ENCODE results near the gene WNT7B.
A peak's percentile ranks its signal among the peaks of the same experiment; 100 is the strongest.

WNT7B gene

DNA sequence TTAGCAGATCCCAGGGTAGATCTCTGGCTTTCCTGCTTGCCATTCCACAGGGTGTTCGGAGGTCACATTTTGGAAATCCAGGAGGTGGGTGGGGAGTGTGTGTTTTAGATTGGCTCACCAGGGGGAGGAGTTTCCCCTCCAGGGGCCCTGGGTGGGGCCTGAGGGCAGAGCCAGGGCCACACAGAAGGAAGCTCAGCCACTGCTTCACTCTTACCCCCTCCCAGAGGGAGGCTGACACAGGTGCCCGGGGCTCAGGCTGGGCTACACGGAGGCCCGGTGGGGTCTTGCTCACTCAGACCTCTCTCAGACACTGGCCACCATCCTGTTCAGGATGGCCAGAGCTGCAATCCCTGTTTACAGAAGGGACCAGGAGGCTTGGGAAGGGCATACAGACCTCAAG lies 2.5 kb downstream of the WNT7B start:
- Histone ChIP-seq H3K9me2 (replicated peaks; ENCODE audit: low read depth, low read length) (no peaks in the 10 kb centered on the region), H3K4me3 (ENCODE audit: low read length, poor library complexity, severe bottlenecking) (peak overlapping the region; percentile 78), H2AFZ (ENCODE audit: low read length) (no peak overlapping the region), H4K20me1 (ENCODE audit: insufficient read depth, low read length, poor library complexity, severe bottlenecking) (peaks cover 24% of the 10 kb centered on the region), H3K79me2 (ENCODE audit: insufficient read depth, low read length) (peaks cover 67% of the 10 kb centered on the region), H3K4me1 (ENCODE audit: insufficient read depth, low read length, poor library complexity, severe bottlenecking) (peaks cover 49% of the 10 kb centered on the region), H3K27me3 (ENCODE audit: insufficient read depth, low read length, poor library complexity, severe bottlenecking) (peaks cover 13% of the 10 kb centered on the region), H3F3A (ENCODE audit: low read depth) (no peaks in the 10 kb centered on the region), H3K9me3 (ENCODE audit: insufficient read depth, low read depth, low read length) (no peaks in the 10 kb centered on the region), H3K36me3 (ENCODE audit: insufficient read depth, low read length) (no peaks in the 10 kb centered on the region), H3K9ac (ENCODE audit: low read depth, low read length, poor library complexity, severe bottlenecking) (peak overlapping the region; percentile 44), H3K4me2 (ENCODE audit: low read depth, low read length, poor library complexity, severe bottlenecking) (peak overlapping the region; percentile 94)
- TF ChIP-seq EZH2phosphoT487 (IDR thresholded peaks at IDR 0.05; ENCODE audit: borderline replicate concordance): no peak

- H4K20me1 ChIP-seq (ENCODE audit: insufficient read depth, low read length, poor library complexity, severe bottlenecking): peaks cover 24% of the 10 kb centered on the region
- H3K27me3 ChIP-seq (ENCODE audit: insufficient read depth, low read length, poor library complexity, severe bottlenecking): peaks cover 13% of the 10 kb centered on the region
- no peak overlapping the region for H2AFZ ChIP-seq (ENCODE audit: low read length)
- peak overlapping the region; percentile 64 for H3K9ac ChIP-seq (ENCODE audit: low read depth, low read length, poor library complexity, severe bottlenecking)
- H3K9me3 ChIP-seq (ENCODE audit: insufficient read depth, low read depth, low read length): no peaks in the 10 kb centered on the region
- H3K4me3 ChIP-seq (ENCODE audit: low read length, poor library complexity, severe bottlenecking): peak overlapping the region; percentile 78
- peak overlapping the region; percentile 94 for H3K4me2 ChIP-seq (ENCODE audit: low read depth, low read length, poor library complexity, severe bottlenecking)
- peaks cover 50% of the 10 kb centered on the region for H3K4me1 ChIP-seq (ENCODE audit: insufficient read depth, low read length, poor library complexity, severe bottlenecking)
- H3F3A ChIP-seq (ENCODE audit: low read depth): no peaks in the 10 kb centered on the region
- TF ChIP-seq CTCF (conservative IDR thresholded peaks at IDR 0.05; ENCODE audit: low read length): no peak; the same call in 1 of the 2 replicates
- no peak for TF ChIP-seq EZH2phosphoT487 (IDR thresholded peaks at IDR 0.05; ENCODE audit: borderline replicate concordance)
- no peaks in the 10 kb centered on the region for H3K36me3 ChIP-seq (ENCODE audit: insufficient read depth, low read length)
- H3K79me2 ChIP-seq (ENCODE audit: insufficient read depth, low read length): peaks cover 83% of the 10 kb centered on the region
- H3K9me2 ChIP-seq (replicated peaks; ENCODE audit: low read depth, low read length): no peaks in the 10 kb centered on the region
Measured at GRCh38 chr22:45972889-45973253, 4.1 kb downstream of the WNT7B start.

GRCh38 chr22:45972091-45972888 lies 4.7 kb downstream of the WNT7B start:
- Histone ChIP-seq H3K9ac (ENCODE audit: low read depth, low read length, poor library complexity, severe bottlenecking) (peak overlapping the region; percentile 75), H3K9me2 (replicated peaks; ENCODE audit: low read depth, low read length) (no peaks in the 10 kb centered on the region), H3K27me3 (ENCODE audit: insufficient read depth, low read length, poor library complexity, severe bottlenecking) (peaks cover 13% of the 10 kb centered on the region), H3K4me3 (ENCODE audit: low read length, poor library complexity, severe bottlenecking) (peak overlapping the region; percentile 88), H3K4me2 (ENCODE audit: low read depth, low read length, poor library complexity, severe bottlenecking) (peak overlapping the region; percentile 94), H3F3A (ENCODE audit: low read depth) (no peaks in the 10 kb centered on the region), H3K9me3 (ENCODE audit: insufficient read depth, low read depth, low read length) (no peaks in the 10 kb centered on the region), H2AFZ (ENCODE audit: low read length) (no peak overlapping the region), H3K4me1 (ENCODE audit: insufficient read depth, low read length, poor library complexity, severe bottlenecking) (peaks cover 45% of the 10 kb centered on the region), H4K20me1 (ENCODE audit: insufficient read depth, low read length, poor library complexity, severe bottlenecking) (peaks cover 27% of the 10 kb centered on the region), H3K36me3 (ENCODE audit: insufficient read depth, low read length) (no peaks in the 10 kb centered on the region), H3K79me2 (ENCODE audit: insufficient read depth, low read length) (peaks cover 89% of the 10 kb centered on the region)
- TF ChIP-seq CTCF (conservative IDR thresholded peaks at IDR 0.05; ENCODE audit: low read length): 0 out of 2 replicates have a peak, but pooled peaks have one; percentile 17
- no peak for TF ChIP-seq EZH2phosphoT487 (IDR thresholded peaks at IDR 0.05; ENCODE audit: borderline replicate concordance)

All from Loucy (cell line).